GM19193 (cell line): ENCODE results near the gene STPG3.

Source experiments
- POLR2A ChIP-seq: IDR thresholded peaks from 4 replicates; pipeline ENCODE4 v1.6.1; 2011; ENCODE audit not compliant: insufficient read depth, insufficient read length; ENCODE audit errors: extremely low read depth

Gene STPG3

GRCh38 chr9:137286975-137287383, 35.9 kb downstream of the STPG3 start:
- no peak for TF ChIP-seq POLR2A

GRCh38 chr9:137293094-137293481, 42.0 kb downstream of the STPG3 start:
- no peak for TF ChIP-seq POLR2A

- TF ChIP-seq POLR2A, result no peak
Observed at GRCh38 chr9:137293482-137294090, 42.5 kb downstream of the STPG3 start.

DNA sequence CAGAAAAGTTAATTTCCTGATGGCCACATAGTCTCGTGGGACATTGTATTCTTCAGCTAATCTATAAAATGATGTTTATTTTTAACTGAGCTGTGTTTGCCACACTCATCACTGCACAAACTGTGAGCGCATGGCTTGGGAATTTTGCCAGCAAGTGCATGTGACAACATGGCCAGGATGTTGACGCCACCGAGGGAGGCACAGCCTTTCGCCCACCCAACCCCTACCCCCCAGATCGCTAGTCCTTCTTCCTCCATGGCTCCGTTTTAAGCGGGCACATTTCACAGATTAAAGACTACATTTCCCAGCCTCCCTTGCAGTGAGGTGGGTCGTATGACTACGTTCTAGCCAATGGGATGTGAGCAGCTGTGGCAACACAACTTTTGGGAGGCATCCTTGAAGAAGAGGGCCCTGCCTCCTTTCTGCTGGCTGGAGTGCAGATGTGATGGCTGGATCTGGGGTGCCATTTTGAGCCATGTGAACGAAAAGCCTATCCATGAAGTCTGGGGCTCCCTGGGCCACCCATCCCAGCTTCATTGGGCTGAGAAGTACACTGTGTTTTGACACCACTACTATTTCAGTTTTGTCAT, 43.1 kb downstream of the STPG3 start:
- TF ChIP-seq POLR2A, result no peak

- no peak for TF ChIP-seq POLR2A
Observed at GRCh38 chr9:137294681-137295237, 43.7 kb downstream of the STPG3 start.

DNA sequence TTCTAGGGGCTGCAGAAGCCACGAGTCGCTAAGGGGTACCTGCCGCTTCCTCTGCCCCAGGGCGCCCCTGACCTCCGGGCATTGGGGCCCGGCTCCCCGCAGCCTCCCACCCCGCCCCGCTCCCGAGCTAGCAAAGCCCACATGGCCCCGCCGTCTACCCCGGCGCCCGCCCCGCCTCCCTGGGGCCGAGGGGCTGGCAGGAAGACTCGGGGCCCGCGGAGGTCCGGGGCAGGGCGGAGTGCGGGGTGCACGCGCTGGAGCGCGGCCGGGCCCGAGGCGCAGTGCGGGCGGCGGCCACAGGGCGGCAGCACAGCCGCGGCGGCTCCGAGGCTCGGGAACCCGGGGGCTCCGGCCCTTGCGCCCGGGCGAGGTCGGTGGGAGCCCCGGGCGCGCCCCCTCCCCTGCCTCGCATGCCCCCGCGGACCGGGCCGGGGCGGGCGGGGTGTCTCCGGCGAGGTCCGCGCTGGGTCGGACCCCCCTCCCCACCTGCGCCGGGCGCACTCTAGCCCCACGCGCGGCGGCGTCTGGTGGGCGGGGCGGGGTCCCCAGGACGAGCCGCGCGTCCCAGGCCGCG, 44.2 kb downstream of the STPG3 start:
- no peak for TF ChIP-seq POLR2A

DNA sequence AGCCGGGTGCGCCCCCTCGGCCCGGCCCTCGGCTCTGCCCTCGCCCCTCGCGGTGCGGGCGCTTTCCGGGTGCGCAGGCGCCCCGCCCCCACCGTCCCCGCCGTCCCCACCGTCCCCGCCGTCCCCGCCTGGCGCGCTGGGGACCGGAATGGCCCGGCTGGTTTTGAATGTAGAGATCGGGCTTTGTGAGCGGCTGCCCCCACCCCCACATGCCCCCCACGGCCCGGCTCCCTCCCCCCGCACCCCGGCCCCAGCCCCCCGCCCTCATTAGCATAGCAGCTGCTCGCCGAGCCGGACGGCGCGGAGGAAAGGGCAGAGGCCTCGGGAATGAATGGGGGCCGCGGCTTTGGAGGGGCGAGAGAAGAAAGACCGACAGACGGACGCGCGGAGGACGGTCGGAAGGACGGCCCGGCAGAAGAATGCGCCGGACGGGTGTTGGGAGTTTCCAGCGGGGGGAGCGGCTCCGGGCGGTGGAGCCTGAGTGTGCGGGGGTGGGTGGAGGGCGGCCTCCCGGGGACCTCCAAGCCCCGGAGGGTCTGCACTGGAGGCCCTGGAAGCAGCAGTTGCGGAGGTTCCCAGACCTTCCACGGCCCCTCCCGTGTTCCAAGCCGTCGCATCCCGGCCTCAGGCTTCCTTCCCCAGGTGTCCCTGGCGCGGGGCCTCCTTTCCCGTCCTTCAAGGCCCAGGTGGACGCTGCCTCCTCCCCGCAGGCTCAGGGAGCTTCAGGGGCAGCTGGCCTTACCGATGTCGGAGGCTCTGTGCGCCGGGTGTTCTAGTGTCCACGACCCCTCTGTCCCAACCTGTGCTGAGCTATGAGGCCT, 45.0 kb downstream of the STPG3 start:
- no peak for TF ChIP-seq POLR2A

DNA sequence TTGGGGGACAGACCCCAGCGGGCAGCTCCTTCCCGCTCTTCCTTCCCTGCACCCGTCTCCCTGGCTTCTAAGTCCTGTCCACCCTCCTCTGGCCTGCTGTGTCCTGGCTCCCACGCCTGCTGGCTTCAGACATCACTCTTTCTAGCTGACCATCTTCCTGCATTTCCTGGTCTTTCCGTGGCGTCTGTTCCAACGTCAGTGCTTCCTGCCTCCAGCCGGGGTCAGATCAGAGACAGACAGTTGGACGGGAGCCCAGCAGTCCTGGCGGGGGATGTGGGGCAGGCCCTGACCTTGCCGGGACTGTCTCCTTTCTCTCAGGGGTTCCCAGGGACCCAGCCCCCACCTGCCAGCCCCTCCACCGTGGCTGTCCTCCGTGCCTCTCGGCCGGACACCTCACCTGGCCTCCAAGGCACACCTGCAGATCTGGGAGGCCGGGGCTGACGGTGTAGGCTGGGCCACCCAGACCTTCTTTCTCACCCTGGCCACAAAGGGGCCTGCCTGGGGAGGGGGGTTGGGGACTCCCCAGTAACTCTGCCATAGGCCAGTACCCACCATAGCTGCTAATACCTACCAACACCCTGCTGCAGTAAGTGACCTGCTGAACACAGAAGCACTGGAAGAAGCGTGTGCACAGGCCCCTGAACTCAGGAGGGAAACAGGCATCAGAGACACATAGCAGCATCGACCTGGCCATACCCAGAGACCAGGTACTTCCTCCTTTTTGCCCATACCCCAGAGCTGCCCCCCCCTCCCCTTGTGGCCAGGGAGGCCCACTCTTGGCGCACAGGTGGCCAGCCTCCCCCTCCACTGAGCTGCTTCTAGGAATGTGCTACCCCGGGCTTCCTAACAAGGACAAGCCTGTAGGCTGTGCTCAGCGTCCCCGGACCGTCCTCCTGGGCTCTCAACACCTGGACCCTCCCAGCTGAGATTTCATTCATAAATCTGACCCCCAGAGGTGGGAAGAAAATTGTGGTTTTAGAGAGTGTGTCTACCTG, 45.9 kb downstream of the STPG3 start:
- TF ChIP-seq POLR2A, result no peak

DNA sequence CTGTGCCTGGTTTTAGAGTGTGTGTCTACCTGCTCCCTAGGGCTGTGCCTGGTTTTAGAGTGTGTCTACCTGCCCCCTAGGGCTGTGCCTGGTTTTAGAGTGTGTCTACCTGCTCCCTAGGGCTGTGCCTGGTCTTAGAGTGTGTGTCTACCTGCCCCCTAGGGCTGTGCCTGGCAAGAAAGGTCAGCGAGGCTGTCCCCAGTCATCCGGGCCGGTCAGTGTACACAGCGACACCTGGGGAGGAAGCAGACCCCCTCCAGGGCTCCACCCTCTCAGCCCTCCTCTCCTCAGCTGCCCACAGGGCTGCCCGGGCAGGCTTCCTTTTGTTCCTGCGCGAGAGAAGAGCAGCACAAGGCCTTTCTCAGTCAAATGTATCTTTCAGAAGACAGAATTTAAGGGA, 46.9 kb downstream of the STPG3 start:
- no peak for TF ChIP-seq POLR2A

- TF ChIP-seq POLR2A, result no peak
Observed at GRCh38 chr9:137298401-137299202, 47.5 kb downstream of the STPG3 start.

DNA sequence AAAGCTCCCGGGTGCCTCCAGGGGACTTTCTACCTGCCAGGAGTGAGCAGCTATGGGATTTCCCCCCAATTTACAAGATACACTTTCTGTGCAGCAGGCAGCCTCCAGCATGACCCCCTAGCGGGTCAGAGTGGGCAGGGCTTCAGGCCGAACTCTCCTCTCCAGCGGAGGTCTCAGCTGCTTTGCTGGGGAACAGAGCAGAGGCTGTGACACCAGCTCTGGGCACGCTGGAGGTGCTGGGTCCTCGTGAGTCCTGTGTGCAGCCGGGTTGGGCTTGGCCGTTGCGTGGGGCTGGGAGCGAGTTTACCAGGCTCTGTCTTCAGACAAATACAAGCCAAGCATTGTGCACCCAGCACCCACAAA, 48.1 kb downstream of the STPG3 start:
- no peak for TF ChIP-seq POLR2A

- TF ChIP-seq POLR2A, result no peak
Observed at GRCh38 chr9:137299938-137300337, 48.9 kb downstream of the STPG3 start.

DNA sequence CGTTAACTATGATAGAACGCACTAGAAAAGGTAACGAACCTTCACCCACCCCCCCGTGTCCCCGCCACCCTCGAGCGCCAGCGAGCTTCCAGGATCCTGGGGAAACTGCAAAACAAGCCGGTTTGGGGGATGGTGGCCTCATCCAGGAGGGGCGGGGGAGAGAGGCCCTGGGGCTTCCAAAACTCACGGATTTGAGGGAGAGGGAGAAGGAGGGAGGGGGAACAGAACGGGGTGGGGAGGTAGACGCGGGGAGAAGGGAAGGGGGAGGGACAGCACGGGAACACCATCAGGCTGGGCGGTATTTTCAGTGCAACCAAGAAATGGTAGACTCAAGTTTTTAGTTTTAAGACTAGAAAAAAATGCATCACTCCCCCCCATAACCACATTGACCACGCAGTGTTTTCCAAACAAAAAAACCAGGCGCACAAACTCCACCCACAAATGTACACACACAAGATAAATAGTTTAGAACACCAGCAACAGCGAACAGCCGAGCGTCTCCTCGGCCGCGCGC, 49.5 kb downstream of the STPG3 start:
- no peak for TF ChIP-seq POLR2A
